HepG2 (cell line): ENCODE results near the gene TUBA8. TPM values are rescaled to one million over a fixed set of nuclear protein-coding genes. Genes with fewer than 3 reads are reported as not detected.

Source experiments
- ATAC-seq: fragments of 200-7000 bp; cut with Tn5 transposase; 3 replicates; pipeline ENCODE4 v1.9.1; 2020; ENCODE audit warnings: mild to moderate bottlenecking, moderate library complexity
- BruUV-seq: library from RNA; stranded (reverse); fragments of 400-500 nt; replicated peaks from 2 replicates; lab custom pipeline; 2021; lab: Mats Ljungman, UMichigan
- CTCF ChIA-PET: fragments of 300-600 bp; formaldehyde crosslinking; extraction: SDS; loops from one replicate; lab custom pipeline; 2021; ENCODE audit warnings: low total read pairs, inconsistent platforms, low intra/inter-chr PET ratio; lab: Yijun Ruan, JAX
- POLR2A ChIA-PET: fragments of 350-600 bp; sonication (Branson Sonifier 250); formaldehyde crosslinking; loops from one replicate; lab custom pipeline; 2020; ENCODE audit warnings: antibody characterized with exemption, inconsistent platforms; lab: Yijun Ruan, JAX
- DNase-seq: peaks from one replicate; pipeline ENCODE4 v3.0.0-alpha.2; 2015; ENCODE audit warnings: low spot score
- FAIRE-seq: peaks from 3 replicates; lab custom pipeline; 2011; peaks lifted over from hg19 to GRCh38; lab: Jason Lieb, UNC
- H2AFZ ChIP-seq: one replicate; pipeline ENCODE4 v1.6.1; 2011; ENCODE audit warnings: low read length, inconsistent platforms
- H3K27ac ChIP-seq: fragments of 300-600 bp; 3 replicates; pipeline ENCODE4 v1.8.0; 2011; ENCODE audit warnings: mixed run types, mild to moderate bottlenecking, mixed read lengths, low read length, inconsistent platforms; ENCODE audit not compliant: insufficient read depth; ENCODE audit errors: extremely low read length
- H3K27me3 ChIP-seq, 2 experiments: fragments of 200-600 bp in 1 of 2; 2 replicates in 1 of 2; 3 replicates in 1 of 2; pipeline versions ENCODE4 v1.6.0 to v1.8.0; 2011; ENCODE audit warnings: low read length in 2 of 2, mild to moderate bottlenecking in 2 of 2, moderate library complexity in 2 of 2, inconsistent platforms in 1 of 2; ENCODE audit not compliant: insufficient read depth in 2 of 2, control insufficient read depth in 1 of 2
- H3K36me3 ChIP-seq, 2 experiments: fragments of 200-600 bp in 1 of 2; replicated peaks in 1 of 2; 2 replicates in 1 of 2; 3 replicates in 1 of 2; pipeline versions ENCODE4 v1.5.1 to v1.8.0; 2011; ENCODE audit warnings: low read length in 2 of 2, inconsistent platforms in 1 of 2; ENCODE audit not compliant: insufficient read depth in 2 of 2, control insufficient read depth in 1 of 2
- H3K4me1 ChIP-seq: 2 replicates; pipeline ENCODE4 v1.5.1; 2012; ENCODE audit warnings: low read length, inconsistent platforms; ENCODE audit not compliant: insufficient read depth
- H3K4me2 ChIP-seq: 2 replicates; pipeline ENCODE4 v1.6.0; 2011; ENCODE audit warnings: low read depth, low read length, inconsistent platforms
- H3K4me3 ChIP-seq, 3 experiments: fragments of 200-600 bp in 1 of 3; sonication (generic), shearing (Covaris generic) in 1 of 3; replicated peaks in 1 of 3; 2 replicates each; pipeline ENCODE4 v1.5.1; 2011 to 2016; ENCODE audit warnings: low read length in 3 of 3, inconsistent platforms in 2 of 3, low read depth in 2 of 3, mild to moderate bottlenecking in 2 of 3, control low read depth in 1 of 3, mixed read lengths in 1 of 3; ENCODE audit not compliant: insufficient read depth in 1 of 3
- H3K79me2 ChIP-seq: one replicate; pipeline ENCODE4 v1.6.1; 2011; ENCODE audit warnings: low read length, inconsistent platforms; ENCODE audit not compliant: insufficient read depth
- H3K9ac ChIP-seq: 2 replicates; pipeline ENCODE4 v1.6.0; 2011; ENCODE audit warnings: mild to moderate bottlenecking, low read depth, low read length, inconsistent platforms; ENCODE audit not compliant: insufficient read depth
- H3K9me3 ChIP-seq: 2 replicates; pipeline ENCODE4 v1.5.1; 2012; ENCODE audit warnings: mild to moderate bottlenecking, low read length
- H4K20me1 ChIP-seq: 2 replicates; pipeline ENCODE4 v1.6.0; 2011; ENCODE audit warnings: inconsistent platforms, mild to moderate bottlenecking, low read length, moderate library complexity; ENCODE audit not compliant: insufficient read depth
- CREM ChIP-seq, 2 experiments: sonication (generic) in 1 of 2; formaldehyde crosslinking in 1 of 2; IDR thresholded peaks; 2 replicates each; pipeline versions ENCODE4 v1.4.0 to v1.6.1; 2016 to 2020; ENCODE audit warnings: antibody characterized with exemption in 1 of 2, mild to moderate bottlenecking in 1 of 2, missing genetic modification reagents in 1 of 2
- HBP1 ChIP-seq: IDR thresholded peaks from 2 replicates; pipeline ENCODE4 v1.6.1; 2016; ENCODE audit warnings: low read depth, control low read depth
- KDM3A ChIP-seq: IDR thresholded peaks from 2 replicates; pipeline ENCODE4 v1.6.1; 2018; ENCODE audit warnings: low read depth, missing compliant biosample characterization
- MED8 ChIP-seq: sonication (generic); formaldehyde crosslinking; IDR thresholded peaks from 2 replicates; pipeline ENCODE4 v1.8.1; 2023; ENCODE audit warnings: mild to moderate bottlenecking, missing genetic modification reagents; ENCODE audit not compliant: insufficient replicate concordance
- NCOA1 ChIP-seq: sonication (generic); formaldehyde crosslinking; IDR thresholded peaks from 2 replicates; pipeline ENCODE4 v1.9.0; 2021; ENCODE audit warnings: missing genetic modification reagents
- NR2F1 ChIP-seq, 2 experiments: fragments of 450-650 bp in 1 of 2; formaldehyde crosslinking in 1 of 2; IDR thresholded peaks; 2 replicates each; pipeline versions ENCODE4 v1.5.0 to v1.6.1; 2016 to 2020; ENCODE audit warnings: mild to moderate bottlenecking in 1 of 2, missing compliant biosample characterization in 1 of 2, missing genetic modification reagents in 1 of 2, moderate library complexity in 1 of 2
- RBAK ChIP-seq: sonication (generic); formaldehyde crosslinking; IDR thresholded peaks from 2 replicates; pipeline ENCODE4 v1.5.1; 2020; ENCODE audit warnings: mild to moderate bottlenecking, missing genetic modification reagents
- SNAI1 ChIP-seq: sonication (generic); formaldehyde crosslinking; IDR thresholded peaks from 2 replicates; pipeline ENCODE4 v1.5.0; 2020; ENCODE audit warnings: mild to moderate bottlenecking, missing genetic modification reagents, borderline replicate concordance
- SOX6 ChIP-seq, 2 experiments: fragments of 450-650 bp in 1 of 2; sonication (generic) in 1 of 2; formaldehyde crosslinking in 1 of 2; IDR thresholded peaks; 2 replicates each; pipeline versions ENCODE4 v1.4.0 to v1.6.1; 2017 to 2020; ENCODE audit warnings: antibody characterized with exemption in 1 of 2, mild to moderate bottlenecking in 1 of 2, missing genetic modification reagents in 1 of 2
- TEAD2 ChIP-seq: sonication (generic); formaldehyde crosslinking; IDR thresholded peaks from 2 replicates; pipeline ENCODE4 v1.9.0; 2021; ENCODE audit warnings: missing genetic modification reagents
- TEF ChIP-seq: sonication (generic); formaldehyde crosslinking; IDR thresholded peaks from 2 replicates; pipeline ENCODE4 v1.5.0; 2020; ENCODE audit warnings: missing genetic modification reagents
- ZFAT ChIP-seq: sonication (generic); formaldehyde crosslinking; conservative IDR thresholded peaks from 2 replicates; pipeline ENCODE4 v1.8.1; 2023; ENCODE audit warnings: missing genetic modification reagents, inconsistent platforms
- ZFYVE20 ChIP-seq: sonication (generic); formaldehyde crosslinking; IDR thresholded peaks from 2 replicates; pipeline ENCODE4 v1.8.0; 2023; ENCODE audit warnings: low read depth, mild to moderate bottlenecking, moderate library complexity, missing genetic modification reagents, borderline replicate concordance
- ZNF136 ChIP-seq: sonication (generic); formaldehyde crosslinking; IDR thresholded peaks from 2 replicates; pipeline ENCODE4 v1.8.1; 2022; ENCODE audit warnings: low read depth, mild to moderate bottlenecking, moderate library complexity, missing genetic modification reagents
- WGBS: methylation state at CpG from one replicate; pipeline ENCODE4 v1.1.6; 2017; ENCODE audit warnings: low lambda C conversion rate; 5-methylcytosine and 5-hydroxymethylcytosine counted together
- in situ Hi-C: cut with HindIII; loops from 2 replicates; pipeline ENCODE4 v1.10.0; 2017; ENCODE audit warnings: low pct_unique_long_range_greater_than_20kb; ENCODE audit not compliant: extremely low pct_ligation_motif_present
- intact Hi-C: fragments of 100-400 bp; cut with micrococcal nuclease; formaldehyde crosslinking; loops from one replicate; pipeline ENCODE4 v1.10.0; 2022; ENCODE audit not compliant: unreplicated experiment
- polyA plus RNA-seq, 8 experiments: library from polyadenylated mRNA; depleted of rRNA in 3 of 8; stranded (reverse) in 7 of 8; unstranded in 1 of 8; fragments of >200 nt; fragmentation: Illumina TruSeq in 4 of 8; extraction: Trizol in 4 of 8; gene quantifications; 2 replicates each; pipeline versions ENCODE4 v1.2.1 to v1.2.3, GENCODE V29; 2011 to 2016; ENCODE audit warnings: low read depth in 4 of 8, missing spikeins in 1 of 8, mixed read lengths in 1 of 8; ENCODE audit not compliant: insufficient read depth in 1 of 8
- total RNA-seq, 5 experiments: library from RNA; depleted of rRNA; stranded (reverse); fragments of >200 nt; fragmentation: Illumina TruSeq; extraction: Trizol; gene quantifications; 2 replicates each; pipeline ENCODE4 v1.2.3, GENCODE V29; 2016; ENCODE audit warnings: low read depth in 1 of 5
- TF ChIP-seq, protein P1 (sequence below): sonication (generic); formaldehyde crosslinking; conservative IDR thresholded peaks from 2 replicates; pipeline ENCODE4 v1.8.1; 2023; ENCODE audit warnings: missing genetic modification reagents

Gene TUBA8
- total and polyA plus RNA-seq, 2 of the 13 experiments (the other 11 are each of a cell fraction or from before 2014, with no cell fraction given) = 0.35 to 0.69 TPM

- Histone ChIP-seq H3K9me3 (no peaks in the 10 kb centered on the region), H3K9ac (no peak overlapping the region), H3K4me1 (peaks cover 7% of the 10 kb centered on the region), H3K79me2 (no peaks in the 10 kb centered on the region)
- POLR2A ChIA-PET = no interaction called here
- no peak for ATAC-seq
- intact Hi-C loops = no loop called here
- WGBS = 71% methylated on average over 12 of the region's 18 CpGs
- TF ChIP-seq SNAI1 = no peak
- TF ChIP-seq CREM (IDR thresholded peaks at IDR 0.05) = no peak
- TF ChIP-seq CREM (CRISPR knock-in tag; IDR thresholded peaks at IDR 0.05) = no peak
- TF ChIP-seq TEF (CRISPR knock-in tag) = no peak
- no peak for TF ChIP-seq TEAD2 (CRISPR knock-in tag)
- no peak for TF ChIP-seq ZFAT (CRISPR knock-in tag)
- TF ChIP-seq, all 625 proteins: peak for 0
- in situ Hi-C loops = no loop called here
- no peaks in the 10 kb centered on the region for H3K36me3 ChIP-seq
- H4K20me1 ChIP-seq = no peaks in the 10 kb centered on the region
- CTCF ChIA-PET = no interaction called here
- H3K27me3 ChIP-seq = peaks cover 2 to 10% of the 10 kb centered on the region in 2 experiments; a peak in 3 of 5 replicates
- DNase-seq (no peak), FAIRE-seq (no peak)
- no peak overlapping the region for H3K4me3 ChIP-seq
- BruUV-seq = no TSS peak
- no peak overlapping the region for H3K4me2 ChIP-seq
- H2AFZ ChIP-seq = no peak overlapping the region
- H3K27ac ChIP-seq = no peak overlapping the region
Measured at GRCh38 chr22:18119409-18120110, 9.0 kb downstream of the TUBA8 start.

DNA sequence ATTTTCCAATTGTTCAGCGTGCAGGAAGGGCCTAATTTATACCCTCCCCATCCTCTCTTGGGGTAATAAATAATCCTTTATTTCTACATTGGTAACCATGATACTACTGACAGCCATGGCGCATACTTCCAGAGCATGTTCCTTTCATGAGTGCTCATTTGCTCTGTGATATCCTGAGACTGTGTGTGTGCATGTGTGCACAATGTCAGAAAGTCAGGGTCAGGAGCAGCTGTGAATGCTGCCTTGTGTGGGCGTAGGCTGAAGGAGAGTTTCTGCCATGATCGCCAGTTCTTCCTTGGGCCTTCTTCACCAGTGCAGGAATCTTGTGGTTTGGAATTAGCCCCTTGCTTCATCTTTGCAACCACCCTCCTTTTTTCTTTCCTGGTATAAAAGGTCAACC lies 10.2 kb downstream of the TUBA8 start:
- BruUV-seq = no TSS peak
- Histone ChIP-seq H3K9me3 (no peaks in the 10 kb centered on the region), H4K20me1 (no peaks in the 10 kb centered on the region), H3K9ac (no peak overlapping the region), H3K4me2 (no peak overlapping the region), H3K27ac (no peak overlapping the region), H3K36me3 (no peaks in the 10 kb centered on the region), H2AFZ (no peak overlapping the region), H3K79me2 (no peaks in the 10 kb centered on the region), H3K4me3 (no peak overlapping the region), H3K4me1 (peaks cover 7% of the 10 kb centered on the region), H3K27me3 (peaks cover 0 to 2% of the 10 kb centered on the region in 2 experiments; a peak in 1 of 5 replicates)
- FAIRE-seq (no peak), ATAC-seq (no peak), DNase-seq (no peak)
- CTCF ChIA-PET = no interaction called here
- intact Hi-C loops = no loop called here
- POLR2A ChIA-PET = no interaction called here
- in situ Hi-C loops = no loop called here
- 72% methylated on average over 4 of the region's 4 CpGs for WGBS
- TF ChIP-seq, protein P1, sequence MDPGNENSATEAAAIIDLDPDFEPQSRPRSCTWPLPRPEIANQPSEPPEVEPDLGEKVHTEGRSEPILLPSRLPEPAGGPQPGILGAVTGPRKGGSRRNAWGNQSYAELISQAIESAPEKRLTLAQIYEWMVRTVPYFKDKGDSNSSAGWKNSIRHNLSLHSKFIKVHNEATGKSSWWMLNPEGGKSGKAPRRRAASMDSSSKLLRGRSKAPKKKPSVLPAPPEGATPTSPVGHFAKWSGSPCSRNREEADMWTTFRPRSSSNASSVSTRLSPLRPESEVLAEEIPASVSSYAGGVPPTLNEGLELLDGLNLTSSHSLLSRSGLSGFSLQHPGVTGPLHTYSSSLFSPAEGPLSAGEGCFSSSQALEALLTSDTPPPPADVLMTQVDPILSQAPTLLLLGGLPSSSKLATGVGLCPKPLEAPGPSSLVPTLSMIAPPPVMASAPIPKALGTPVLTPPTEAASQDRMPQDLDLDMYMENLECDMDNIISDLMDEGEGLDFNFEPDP (CRISPR knock-in tag) = no peak
- TF ChIP-seq NCOA1 (CRISPR knock-in tag) (no peak), KDM3A (CRISPR knock-in tag) (no peak), NR2F1 (CRISPR knock-in tag; IDR thresholded peaks at IDR 0.05) (no peak), ZFYVE20 (CRISPR knock-in tag) (no peak), HBP1 (CRISPR knock-in tag) (no peak), ZNF136 (no peak), RBAK (CRISPR knock-in tag) (no peak), SOX6 (IDR thresholded peaks at IDR 0.05) (no peak), SOX6 (CRISPR knock-in tag; IDR thresholded peaks at IDR 0.05) (no peak), MED8 (CRISPR knock-in tag) (no peak)
